Vagina (tissue), 2 donors: ENCODE results near the gene IMP4. TPM values are rescaled to one million over a fixed set of nuclear protein-coding genes. Genes with fewer than 3 reads are reported as not detected.
A peak's percentile ranks its signal among the peaks of the same experiment; 100 is the strongest.

ENCODE experiments used
- DNase-seq, 2 donors: peaks; one replicate each; pipeline ENCODE4 v3.0.0-alpha.2; 2017; ENCODE audit errors: extremely low spot score in 2 of 2
- H3K27ac ChIP-seq: fragments of 200-600 bp; sonication (generic); one replicate; pipeline ENCODE4 v1.5.1; 2019
- H3K27me3 ChIP-seq: fragments of 200-600 bp; sonication (generic); one replicate; pipeline ENCODE4 v1.5.1; 2019
- H3K36me3 ChIP-seq, 2 donors: fragments of 200-600 bp; sonication (generic); one replicate each; pipeline ENCODE4 v1.5.1; 2017 to 2019
- H3K4me1 ChIP-seq: fragments of 200-600 bp; sonication (generic); one replicate; pipeline ENCODE4 v1.5.1; 2019
- H3K4me3 ChIP-seq, 2 donors: fragments of 200-600 bp; sonication (generic); 1 replicate in 1 of 2; 2 replicates in 1 of 2; pipeline ENCODE4 v1.5.1; 2016 to 2019
- H3K9me3 ChIP-seq: fragments of 200-600 bp; sonication (generic); one replicate; pipeline ENCODE4 v1.5.1; 2019
- CTCF ChIP-seq, 3 experiments: fragments of 450-650 bp in 2 of 3; fragments of 200-600 bp in 1 of 3; sonication (generic) in 1 of 3; IDR thresholded peaks; one replicate each; pipeline ENCODE4 v1.5.1; 2017 to 2019; ENCODE audit warnings: antibody characterized with exemption in 3 of 3, mild to moderate bottlenecking in 2 of 3, moderate library complexity in 2 of 3
- POLR2A ChIP-seq, 2 donors: fragments of 450-650 bp; IDR thresholded peaks; one replicate each; pipeline ENCODE4 v1.6.1; 2017; ENCODE audit warnings: antibody characterized with exemption in 2 of 2, mild to moderate bottlenecking in 2 of 2, moderate library complexity in 2 of 2
- POLR2AphosphoS5 ChIP-seq, 2 donors: sonication (generic); formaldehyde crosslinking; IDR thresholded peaks; one replicate each; pipeline ENCODE4 v1.9.0; 2017; ENCODE audit warnings: antibody characterized with exemption in 2 of 2, mild to moderate bottlenecking in 2 of 2, low read depth in 1 of 2; ENCODE audit not compliant: insufficient read depth in 1 of 2
- intact Hi-C: fragments of 100-400 bp; cut with DNase I; formaldehyde crosslinking; loops from one replicate; pipeline ENCODE4 v1.15.1; 2023
- total RNA-seq: library from RNA; depleted of rRNA; stranded (reverse); fragments of >200 nt; gene quantifications from one replicate; pipeline ENCODE4 v1.2.3, GENCODE V29; 2016

The IMP4 gene
- total RNA-seq, 1 donor from 2014 or later = 88.4 TPM

- DNase-seq = no peak
- no peak overlapping the region for H3K27ac ChIP-seq
- no peaks in the 10 kb centered on the region for H3K27me3 ChIP-seq
- no peak overlapping the region for H3K4me3 ChIP-seq
- intact Hi-C loops = no loop called here
- peaks cover 0 to 17% of the 10 kb centered on the region in 2 donors for H3K36me3 ChIP-seq
- TF ChIP-seq POLR2AphosphoS5 (IDR thresholded peaks at IDR 0.05; ENCODE audit: insufficient read depth in 1 of 2, low read depth in 1 of 2) (no peak), CTCF (IDR thresholded peaks at IDR 0.05) (no peak), POLR2A (IDR thresholded peaks at IDR 0.05) (no peak)
- no peaks in the 10 kb centered on the region for H3K9me3 ChIP-seq
- H3K4me1 ChIP-seq = peaks cover 21% of the 10 kb centered on the region
These were observed 3.8 kb upstream of the IMP4 start for GRCh38 chr2:130338793-130339345.

- TF ChIP-seq CTCF (IDR thresholded peaks at IDR 0.05) (no peak), POLR2AphosphoS5 (IDR thresholded peaks at IDR 0.05; ENCODE audit: insufficient read depth in 1 of 2, low read depth in 1 of 2) (no peak), POLR2A (IDR thresholded peaks at IDR 0.05) (no peak)
These were observed 2.6 kb upstream of the IMP4 start for GRCh38 chr2:130339885-130340745.

GRCh38 chr2:130341562-130342019 is 1.1 kb upstream of the IMP4 start:
- H3K27me3 ChIP-seq = no peaks in the 10 kb centered on the region
- H3K4me1 ChIP-seq = peaks cover 28% of the 10 kb centered on the region
- H3K27ac ChIP-seq = peak overlapping the region; percentile 87
- DNase-seq = no peak
- no peaks in the 10 kb centered on the region for H3K9me3 ChIP-seq
- peaks cover 0 to 41% of the 10 kb centered on the region in 2 donors for H3K36me3 ChIP-seq
- peak overlapping the region; percentile 55 to 66 for H3K4me3 ChIP-seq
- intact Hi-C loops = loop anchor here (10.0 kb wide), 1 partner anchor 157 kb away; the partner anchor contains the start of genes MZT2B and SMPD4
- no peak for TF ChIP-seq POLR2AphosphoS5 (IDR thresholded peaks at IDR 0.05; ENCODE audit: insufficient read depth in 1 of 2, low read depth in 1 of 2)
- no peak for TF ChIP-seq POLR2A (IDR thresholded peaks at IDR 0.05)
- no peak for TF ChIP-seq CTCF (IDR thresholded peaks at IDR 0.05)

More at GRCh38 chr2:130339885-130340745, 2.6 kb upstream of the IMP4 start:
- Histone ChIP-seq H3K9me3 (no peaks in the 10 kb centered on the region), H3K36me3 (peaks cover 0 to 26% of the 10 kb centered on the region in 2 donors), H3K4me3 (no peak overlapping the region), H3K27me3 (no peaks in the 10 kb centered on the region), H3K27ac (no peak overlapping the region), H3K4me1 (peaks cover 28% of the 10 kb centered on the region)
- DNase-seq = no peak
- intact Hi-C loops = loop anchor here (10.0 kb wide), 1 partner anchor 155 kb away; the partner anchor contains the start of genes MZT2B and SMPD4

- Histone ChIP-seq H3K36me3 (peaks cover 0 to 45% of the 10 kb centered on the region in 2 donors), H3K4me1 (peaks cover 28% of the 10 kb centered on the region), H3K9me3 (no peaks in the 10 kb centered on the region), H3K27me3 (no peaks in the 10 kb centered on the region), H3K27ac (peak overlapping the region; percentile 87), H3K4me3 (peak overlapping the region; percentile 55 to 66)
- DNase-seq = peak; percentile 96 to 97
- intact Hi-C loops = loop anchor here (10.0 kb wide), 1 partner anchor 157 kb away; the partner anchor contains the start of genes MZT2B and SMPD4
- TF ChIP-seq CTCF (IDR thresholded peaks at IDR 0.05) = no peak
- peak; percentile 33 to 41 for TF ChIP-seq POLR2AphosphoS5 (IDR thresholded peaks at IDR 0.05; ENCODE audit: insufficient read depth in 1 of 2, low read depth in 1 of 2)
These were observed 621 bp upstream of the IMP4 start for GRCh38 chr2:130342020-130342532.
